NCI-H146 treated with DMSO at 0.1 percent for 48 hours (cell line): Measurements from ENCODE around the gene GOLGA3.
"Not testable (repeated sequence)": the region's sequence is repeated elsewhere in the genome, so short reads cannot be mapped to it uniquely, and the experiment has no call there.

Experiments used
- DNase-seq: peaks from one replicate; lab custom pipeline; 2025; ENCODE audit not compliant: unreplicated experiment; lab: John Stamatoyannopoulos, UW

The GOLGA3 gene

GRCh38 chr12:132844681-132845080 lies 16.0 kb upstream of the GOLGA3 start:
- not testable (repeated sequence) for DNase-seq

GRCh38 chr12:132842449-132843045 lies 13.9 kb upstream of the GOLGA3 start:
- DNase-seq: no peak

DNA sequence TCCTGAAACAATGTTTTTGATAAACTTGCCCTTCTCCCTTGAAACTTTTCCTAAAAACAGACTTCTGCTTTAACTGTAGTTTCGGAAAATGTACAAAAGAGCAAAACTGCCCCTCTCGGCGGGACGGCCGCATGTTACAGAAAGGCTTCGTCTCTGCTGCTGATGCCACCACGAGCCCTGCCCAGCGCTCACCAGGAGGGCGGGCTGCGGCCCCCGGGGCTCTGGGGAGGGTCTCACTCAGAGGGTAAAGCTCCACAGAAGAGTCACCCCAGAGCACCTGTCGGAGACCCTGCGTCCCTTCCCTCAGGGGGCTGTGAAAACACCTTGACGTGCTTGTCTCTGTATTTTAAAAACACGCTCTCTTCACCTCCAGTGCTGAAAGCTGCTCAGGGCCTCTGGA lies 12.5 kb upstream of the GOLGA3 start:
- no peak for DNase-seq

- no peak for DNase-seq
Measured at GRCh38 chr12:132840536-132840935, 11.9 kb upstream of the GOLGA3 start.

GRCh38 chr12:132839558-132840235 lies 11.0 kb upstream of the GOLGA3 start:
- no peak for DNase-seq

DNA sequence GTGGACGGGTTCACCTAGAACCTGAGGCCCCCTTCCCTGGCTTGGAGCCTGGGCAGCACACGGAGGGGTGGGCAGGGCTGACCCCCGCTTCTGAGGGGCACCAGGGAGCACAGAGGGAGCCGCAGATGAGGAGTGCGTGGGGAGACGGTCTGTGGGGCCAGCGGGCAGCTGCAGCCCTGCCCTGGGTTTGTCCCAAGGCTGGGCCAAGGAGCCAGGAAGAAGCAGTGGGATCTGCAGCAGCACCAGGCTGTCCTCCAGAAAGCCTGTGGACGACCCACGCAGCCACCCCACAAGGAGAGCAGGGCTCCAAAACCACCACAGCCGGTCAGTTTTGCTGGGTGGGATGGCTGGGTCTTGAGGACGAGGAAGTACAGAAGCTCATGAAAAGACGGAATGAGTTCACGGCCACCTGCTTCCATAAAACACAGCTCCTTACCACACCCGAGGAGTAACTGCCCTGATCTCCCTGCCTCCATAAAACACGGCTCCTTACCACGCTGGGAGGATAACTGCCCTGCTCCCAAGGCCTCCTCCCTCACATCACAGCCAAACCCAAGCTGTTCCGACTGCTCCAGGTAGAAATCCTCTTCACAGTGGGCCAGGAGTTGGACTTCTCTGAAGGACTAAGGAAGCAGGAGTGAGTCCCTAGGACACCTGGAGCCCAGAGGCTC lies 9.9 kb upstream of the GOLGA3 start:
- no peak for DNase-seq

DNA sequence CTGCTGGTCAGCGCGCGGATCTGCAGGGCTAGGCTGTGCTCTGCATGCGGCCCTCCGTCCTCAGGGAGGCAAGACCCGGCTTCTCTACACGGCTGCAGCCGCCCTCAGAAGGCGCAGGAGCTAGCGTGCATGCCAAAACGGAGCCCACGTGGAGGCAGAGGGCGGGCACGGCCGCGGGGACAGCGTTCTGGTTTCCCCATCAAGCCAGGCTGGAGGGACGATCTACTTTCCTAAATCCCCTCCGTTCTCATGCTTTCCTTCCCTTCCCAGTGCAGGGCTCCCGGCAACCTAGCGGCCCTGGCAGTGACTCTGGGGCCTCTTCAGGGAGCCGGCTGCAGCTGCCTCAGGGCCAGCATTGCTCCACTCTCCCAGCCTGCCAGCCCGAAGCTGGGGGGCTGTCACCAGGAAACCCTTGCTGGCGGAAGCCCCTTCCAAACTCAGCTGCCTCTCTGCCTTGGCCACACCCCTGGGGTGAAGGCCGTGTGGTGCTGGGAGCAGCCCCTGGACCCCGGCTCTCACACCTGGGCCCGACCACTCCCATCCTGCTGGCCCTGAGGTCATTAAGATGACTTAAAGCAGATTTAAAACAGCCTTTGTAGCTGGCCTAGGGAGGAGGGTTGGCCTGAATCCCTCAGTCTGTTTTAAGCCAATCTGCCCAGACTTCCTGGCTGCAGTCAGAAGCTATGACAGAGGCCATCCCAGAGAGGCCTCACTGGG lies 9.2 kb upstream of the GOLGA3 start:
- DNase-seq: no peak

GRCh38 chr12:132836795-132837331 lies 8.2 kb upstream of the GOLGA3 start:
- no peak for DNase-seq

GRCh38 chr12:132836230-132836629 lies 7.6 kb upstream of the GOLGA3 start:
- DNase-seq: not testable (repeated sequence)

DNA sequence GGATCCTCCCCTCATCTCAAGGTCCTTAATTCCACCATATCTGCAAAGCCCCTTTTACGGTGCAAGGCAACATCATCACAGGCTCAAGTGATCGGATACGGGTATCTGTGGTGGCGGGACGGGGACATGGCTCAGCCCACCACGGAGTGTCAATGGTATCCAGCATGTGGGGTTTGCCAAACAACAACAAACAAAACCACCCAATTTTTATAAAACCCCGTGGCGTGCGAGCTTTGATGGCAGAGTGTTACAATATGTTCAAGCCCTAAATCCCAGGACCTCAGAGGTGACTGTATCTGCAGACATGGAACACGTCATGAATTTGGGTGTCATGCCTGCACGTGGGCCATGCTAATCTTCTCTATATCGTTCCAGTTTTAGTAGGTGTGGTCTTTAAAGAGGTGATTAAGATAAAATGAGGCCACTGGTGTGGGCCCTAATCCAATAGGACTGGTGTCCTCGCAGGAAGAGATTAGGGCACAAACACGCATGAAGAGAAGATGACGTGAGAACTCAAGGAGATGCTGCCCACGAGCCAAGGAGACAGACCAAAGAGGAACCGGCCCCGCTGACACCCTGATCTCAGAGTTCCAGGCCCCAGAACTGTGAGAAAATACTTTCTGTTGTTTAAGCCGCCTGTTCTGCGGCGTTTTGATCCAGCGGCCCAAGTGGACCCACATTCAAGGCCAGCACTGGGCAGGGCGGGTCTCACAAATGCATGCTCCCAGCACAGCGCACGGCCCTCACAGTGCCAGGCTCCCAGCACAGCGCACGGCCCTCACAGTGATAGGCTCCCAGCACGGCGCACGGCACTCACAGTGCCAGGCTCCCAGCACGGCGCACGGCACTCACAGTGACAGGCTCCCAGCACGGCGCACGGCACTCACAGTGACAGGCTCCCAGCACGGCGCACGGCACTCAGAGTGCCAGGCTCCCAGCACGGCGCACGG lies 6.7 kb upstream of the GOLGA3 start:
- DNase-seq: no peak

GRCh38 chr12:132834181-132834711 lies 5.6 kb upstream of the GOLGA3 start:
- DNase-seq: no peak

- DNase-seq: no peak
Measured at GRCh38 chr12:132833341-132833740, 4.7 kb upstream of the GOLGA3 start.

GRCh38 chr12:132831771-132832170 lies 3.1 kb upstream of the GOLGA3 start:
- DNase-seq: no peak

DNA sequence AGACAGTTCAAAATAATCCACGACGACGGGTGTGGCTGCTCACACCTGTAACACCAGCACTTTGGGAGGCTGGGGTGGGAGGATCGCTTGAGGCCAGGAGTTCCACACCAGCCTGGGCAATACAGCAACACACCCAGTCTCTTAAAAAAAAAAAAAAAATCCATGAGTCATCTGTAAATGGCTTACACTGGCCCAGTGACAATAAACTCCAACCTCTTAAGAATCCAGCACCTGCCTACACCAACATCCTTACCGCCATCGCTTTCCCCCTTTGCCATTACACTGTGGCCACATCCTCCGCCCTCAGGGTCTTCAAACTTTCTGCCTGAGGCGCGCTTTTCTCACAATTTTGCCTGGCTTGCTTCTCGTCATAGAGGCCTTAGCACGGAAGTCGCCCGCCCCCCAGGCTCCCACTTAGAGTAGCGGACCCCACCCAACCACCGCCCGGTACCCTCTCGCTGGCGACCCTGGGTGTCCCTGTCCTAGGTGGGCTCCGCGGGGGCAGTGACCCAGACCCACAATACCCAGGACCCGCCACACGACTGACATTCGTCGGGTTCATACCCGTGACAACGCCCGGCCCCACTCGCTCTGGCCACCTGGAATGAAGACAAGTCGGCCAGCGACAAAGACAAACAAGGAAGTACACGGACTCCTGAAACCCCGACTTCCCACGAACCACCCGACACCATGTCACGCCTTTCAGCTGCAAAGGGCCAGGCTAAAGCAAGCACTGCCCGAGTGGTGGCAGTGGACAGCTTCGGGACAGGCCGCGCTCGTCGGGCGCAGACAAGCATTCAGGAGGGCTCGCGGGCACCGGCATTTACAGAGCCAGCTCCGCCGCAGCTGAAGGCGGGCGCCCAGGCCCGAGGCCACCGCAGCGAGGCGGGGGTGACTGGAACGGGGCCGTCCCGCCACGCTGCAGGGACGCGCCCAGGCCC lies 636 bp downstream of the GOLGA3 start:
- DNase-seq: no peak

DNA sequence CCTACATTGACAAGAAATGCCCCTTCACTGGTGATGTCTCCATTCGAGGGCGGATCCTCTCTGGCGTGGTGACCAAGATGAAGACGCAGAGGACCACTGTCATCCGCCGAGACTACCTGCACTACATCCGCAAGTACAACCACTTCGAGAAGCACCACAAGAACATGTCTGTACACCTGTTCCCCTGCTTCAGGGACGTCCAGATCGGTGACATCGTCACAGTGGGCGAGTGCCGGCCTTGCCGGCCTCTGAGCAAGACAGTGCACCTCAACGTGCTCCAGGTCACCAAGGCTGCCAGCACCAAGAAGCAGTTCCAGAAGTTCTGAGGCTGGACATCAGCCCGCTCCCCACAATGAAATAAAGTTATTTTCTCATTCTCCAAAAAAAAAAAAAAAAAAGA lies 2.8 kb downstream of the GOLGA3 start:
- no peak for DNase-seq

- DNase-seq: no peak
Measured at GRCh38 chr12:132825089-132825488, 3.6 kb downstream of the GOLGA3 start.

GRCh38 chr12:132824053-132824452 lies 4.6 kb downstream of the GOLGA3 start:
- DNase-seq: no peak

- DNase-seq: no peak
Measured at GRCh38 chr12:132818562-132818961, 10.1 kb downstream of the GOLGA3 start.

- no peak for DNase-seq
Measured at GRCh38 chr12:132814232-132814631, 14.4 kb downstream of the GOLGA3 start.
